22Rv1 (cell line): Measurements from ENCODE around the gene GPR17.

Source experiments
- CTCF ChIP-seq: fragments of 450-650 bp; IDR thresholded peaks from 2 replicates; pipeline ENCODE4 v1.5.1; 2017; ENCODE audit warnings: mild to moderate bottlenecking
- ZFX ChIP-seq: fragments of 450-650 bp; IDR thresholded peaks from 2 replicates; pipeline ENCODE4 v1.6.1; 2017; ENCODE audit warnings: antibody characterized with exemption, borderline replicate concordance

DNA sequence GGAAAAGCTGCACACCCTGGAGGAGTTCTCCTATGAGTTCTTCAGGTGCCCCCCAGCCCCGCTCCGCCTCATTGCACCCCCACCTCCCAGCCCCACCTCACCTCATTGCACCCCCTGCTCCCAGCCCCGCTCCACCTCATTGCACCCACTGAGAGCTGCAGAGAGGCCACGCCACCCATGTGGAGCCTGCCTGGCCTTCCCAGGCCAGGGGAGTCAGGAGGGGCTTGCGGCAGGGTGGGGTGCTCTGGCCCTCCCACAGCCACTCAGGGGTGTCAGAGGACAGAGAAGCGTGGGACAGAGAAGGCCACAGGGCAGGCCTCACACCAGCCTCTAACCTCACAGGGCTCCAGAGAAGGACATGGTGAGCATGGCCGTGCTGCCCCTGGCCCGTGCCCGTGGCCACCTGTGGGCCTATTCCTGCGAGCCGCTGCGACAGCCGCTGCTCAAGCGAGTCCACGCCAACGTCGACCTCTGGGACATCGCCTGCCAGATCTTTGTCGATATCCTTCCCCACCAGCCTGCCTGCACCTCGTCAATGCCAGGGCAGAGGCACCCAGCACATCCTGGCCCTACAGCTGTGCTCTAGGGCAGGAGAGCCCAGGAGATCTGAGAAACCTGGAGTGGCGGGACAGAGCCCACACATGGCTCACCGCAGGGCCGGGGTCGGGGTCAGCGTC, 15.0 kb upstream of the GPR17 start:
- TF ChIP-seq CTCF (no peak), ZFX (no peak)
